HCT116 (cell line): Measurements from ENCODE around the gene SNTB2. TPM values are rescaled to one million over a fixed set of nuclear protein-coding genes. Genes with fewer than 3 reads are reported as not detected.

Experiments used
- ATAC-seq: fragments of 200-7000 bp; cut with Tn5 transposase; 2 replicates; pipeline ENCODE4 v1.9.1; 2020; ENCODE audit warnings: mild to moderate bottlenecking, moderate library complexity
- BruUV-seq: library from RNA; stranded (reverse); fragments of 400-500 nt; replicated peaks from 2 replicates; lab custom pipeline; 2021; lab: Mats Ljungman, UMichigan
- CTCF ChIA-PET: fragments of 300-600 bp; sonication (Branson Sonifier 250); formaldehyde crosslinking; loops from one replicate; lab custom pipeline; 2021; ENCODE audit warnings: antibody characterized with exemption; lab: Charles Lee
- POLR2A ChIA-PET: fragments of 300-600, 350-600 bp; sonication (Branson Sonifier 250); formaldehyde crosslinking; loops from one replicate; lab custom pipeline; 2021; ENCODE audit warnings: antibody characterized with exemption; lab: Charles Lee
- RAD21 ChIA-PET, 2 experiments: fragments of 300-600 bp; sonication (Branson Sonifier 250); formaldehyde crosslinking; loops; one replicate each; lab custom pipeline; 2023; ENCODE audit warnings: low total read pairs in 2 of 2; ENCODE audit not compliant: uncharacterized antibody in 2 of 2, unreplicated experiment in 2 of 2, low non-redundant PET in 1 of 2; lab: Charles Lee
- DNase-seq: peaks from one replicate; pipeline ENCODE4 v3.0.0-alpha.2; 2010; ENCODE audit warnings: low read depth, low spot score
- H2AFZ ChIP-seq: fragments of 200-600 bp; shearing (Covaris generic), sonication (generic); 2 replicates; pipeline ENCODE4 v1.6.1; 2017; ENCODE audit warnings: low read depth, mixed run types, mixed read lengths, antibody characterized with exemption, low read length; ENCODE audit not compliant: poor library complexity, severe bottlenecking
- H3K27ac ChIP-seq: 2 replicates; pipeline ENCODE4 v1.5.1; 2012; ENCODE audit warnings: low read depth, low read length
- H3K27me3 ChIP-seq: fragments of 200-600 bp; sonication (generic); 2 replicates; pipeline ENCODE4 v1.6.1; 2016; ENCODE audit warnings: mixed run types, low read length, mixed read lengths; ENCODE audit not compliant: insufficient read depth
- H3K36me3 ChIP-seq, 2 experiments: fragments of 200-500 bp in 1 of 2; fragments of 200-600 bp in 1 of 2; sonication (Bioruptor generic) in 1 of 2; sonication (generic) in 1 of 2; 2 replicates each; pipeline versions ENCODE4 v1.5.1 to v1.6.1; 2014 to 2016; ENCODE audit warnings: low read length in 2 of 2, inconsistent platforms in 1 of 2, mixed read lengths in 1 of 2, mixed run types in 1 of 2; ENCODE audit not compliant: insufficient read depth in 2 of 2, control insufficient read depth in 1 of 2
- H3K4me1 ChIP-seq, 2 experiments: fragments of 200-600 bp in 1 of 2; sonication (generic) in 1 of 2; 2 replicates each; pipeline versions ENCODE4 v1.5.1 to v1.6.1; 2012 to 2017; ENCODE audit warnings: low read length in 2 of 2, inconsistent platforms in 1 of 2, mild to moderate bottlenecking in 1 of 2, mixed read lengths in 1 of 2, mixed run types in 1 of 2, moderate library complexity in 1 of 2; ENCODE audit not compliant: insufficient read depth in 2 of 2, control insufficient read depth in 1 of 2
- H3K4me2 ChIP-seq: fragments of 200-600 bp; sonication (generic); 2 replicates; pipeline ENCODE4 v1.6.1; 2017; ENCODE audit warnings: mixed run types, low read length, mixed read lengths
- H3K4me3 ChIP-seq, 2 experiments: fragments of 200-600 bp in 1 of 2; sonication (generic) in 1 of 2; replicated peaks in 1 of 2; 2 replicates each; pipeline ENCODE4 v1.5.1; 2011 to 2016; ENCODE audit warnings: low read length in 2 of 2, control low read depth in 1 of 2, low read depth in 1 of 2, mild to moderate bottlenecking in 1 of 2, mixed read lengths in 1 of 2, mixed run types in 1 of 2
- H3K79me2 ChIP-seq: fragments of 200-600 bp; sonication (generic); 2 replicates; pipeline ENCODE4 v1.6.1; 2017; ENCODE audit warnings: mild to moderate bottlenecking, mixed run types, low read length, moderate library complexity, mixed read lengths; ENCODE audit not compliant: insufficient read depth
- H3K9ac ChIP-seq: fragments of 200-600 bp; sonication (generic); 2 replicates; pipeline ENCODE4 v1.6.1; 2016; ENCODE audit warnings: low read length, mixed read lengths
- H3K9me2 ChIP-seq: fragments of 200-600 bp; sonication (generic), shearing (Covaris generic); 2 replicates; pipeline ENCODE4 v1.6.1; 2017; ENCODE audit warnings: mixed run types, mild to moderate bottlenecking, moderate library complexity; ENCODE audit not compliant: insufficient read depth
- H3K9me3 ChIP-seq, 2 experiments: fragments of 200-500 bp in 1 of 2; fragments of 200-600 bp in 1 of 2; sonication (Bioruptor generic) in 1 of 2; sonication (generic) in 1 of 2; 2 replicates each; pipeline ENCODE4 v1.6.1; 2014 to 2017; ENCODE audit warnings: low read length in 2 of 2, mixed read lengths in 2 of 2, inconsistent platforms in 1 of 2, low read depth in 1 of 2, mild to moderate bottlenecking in 1 of 2, mixed run types in 1 of 2, moderate library complexity in 1 of 2; ENCODE audit not compliant: control insufficient read depth in 1 of 2, insufficient read depth in 1 of 2
- H4K20me1 ChIP-seq: fragments of 200-600 bp; sonication (generic), shearing (Covaris generic); 2 replicates; pipeline ENCODE4 v1.6.1; 2017; ENCODE audit warnings: mixed run types, mild to moderate bottlenecking, moderate library complexity; ENCODE audit not compliant: insufficient read depth
- CBX3 ChIP-seq: IDR thresholded peaks from 2 replicates; pipeline ENCODE4 v1.6.1; 2012; ENCODE audit warnings: low read depth
- CEBPB ChIP-seq: IDR thresholded peaks from 2 replicates; pipeline ENCODE4 v1.6.1; 2012; ENCODE audit warnings: low read depth
- EGR1 ChIP-seq: IDR thresholded peaks from 2 replicates; pipeline ENCODE4 v1.6.1; 2012; ENCODE audit warnings: low read depth
- ELF1 ChIP-seq: IDR thresholded peaks from 2 replicates; pipeline ENCODE4 v1.6.1; 2012; ENCODE audit warnings: low read depth, borderline replicate concordance
- JUND ChIP-seq: IDR thresholded peaks from 2 replicates; pipeline ENCODE4 v1.6.1; 2012
- POLR2A ChIP-seq: IDR thresholded peaks from 2 replicates; pipeline ENCODE4 v1.7.0; 2011; ENCODE audit warnings: borderline replicate concordance; ENCODE audit not compliant: insufficient read depth, insufficient read length; ENCODE audit errors: extremely low read depth
- POLR2AphosphoS5 ChIP-seq: IDR thresholded peaks from 2 replicates; pipeline ENCODE4 v1.6.1; 2011; ENCODE audit warnings: mild to moderate bottlenecking, low read depth, low read length, moderate library complexity
- SIN3A ChIP-seq: IDR thresholded peaks from 2 replicates; pipeline ENCODE4 v1.6.1; 2012; ENCODE audit warnings: low read depth
- SP1 ChIP-seq: IDR thresholded peaks from 2 replicates; pipeline ENCODE4 v1.6.1; 2012; ENCODE audit warnings: low read depth
- TCF7L2 ChIP-seq: IDR thresholded peaks from 2 replicates; pipeline ENCODE4 v1.7.0; 2011; ENCODE audit warnings: borderline replicate concordance, inconsistent platforms; ENCODE audit not compliant: insufficient read depth, insufficient read length; ENCODE audit errors: extremely low read depth
- YY1 ChIP-seq: IDR thresholded peaks from 2 replicates; pipeline ENCODE4 v1.6.1; 2011; ENCODE audit warnings: low read length, low read depth, moderate library complexity, mild to moderate bottlenecking; ENCODE audit not compliant: insufficient replicate concordance; ENCODE audit errors: extremely low read depth
- ZFX ChIP-seq: fragments of 450-650 bp; IDR thresholded peaks from 2 replicates; pipeline ENCODE4 v1.6.1; 2017
- intact Hi-C: fragments of 100-400 bp; cut with micrococcal nuclease; formaldehyde crosslinking; loops from 2 replicates; pipeline ENCODE4 v1.10.0; 2022
- total RNA-seq: library from RNA; stranded (reverse); gene quantifications from one replicate; pipeline ENCODE4 v1.2.1, GENCODE V29; 2021; ENCODE audit not compliant: unreplicated experiment
- TF ChIP-seq, protein P1 (sequence below): IDR thresholded peaks from 2 replicates; pipeline ENCODE4 v1.6.1; 2012; ENCODE audit warnings: low read depth
- TF ChIP-seq, protein P2 (sequence below), 3 experiments: fragments of 200-600 bp in 1 of 3; sonication (generic) in 1 of 3; IDR thresholded peaks in 2 of 3; conservative IDR thresholded peaks in 1 of 3; 2 replicates each; pipeline ENCODE4 v1.5.1; 2012 to 2017; ENCODE audit warnings: low read depth in 2 of 3, low read length in 2 of 3, antibody characterized with exemption in 1 of 3, borderline replicate concordance in 1 of 3, control low read depth in 1 of 3, mild to moderate bottlenecking in 1 of 3, mixed read lengths in 1 of 3, mixed run types in 1 of 3, moderate library complexity in 1 of 3; ENCODE audit not compliant: insufficient read depth in 1 of 3
- TF ChIP-seq, protein P3 (sequence below): IDR thresholded peaks from 2 replicates; pipeline ENCODE4 v1.6.1; 2011; ENCODE audit warnings: mild to moderate bottlenecking, low read length, moderate library complexity; ENCODE audit not compliant: insufficient replicate concordance; ENCODE audit errors: extremely low read depth
- TF ChIP-seq, protein P4 (sequence below): IDR thresholded peaks from 2 replicates; pipeline ENCODE4 v1.6.1; 2012

SNTB2 gene
- total RNA-seq, 1 experiment from 2014 or later, result 38.1 TPM

DNA sequence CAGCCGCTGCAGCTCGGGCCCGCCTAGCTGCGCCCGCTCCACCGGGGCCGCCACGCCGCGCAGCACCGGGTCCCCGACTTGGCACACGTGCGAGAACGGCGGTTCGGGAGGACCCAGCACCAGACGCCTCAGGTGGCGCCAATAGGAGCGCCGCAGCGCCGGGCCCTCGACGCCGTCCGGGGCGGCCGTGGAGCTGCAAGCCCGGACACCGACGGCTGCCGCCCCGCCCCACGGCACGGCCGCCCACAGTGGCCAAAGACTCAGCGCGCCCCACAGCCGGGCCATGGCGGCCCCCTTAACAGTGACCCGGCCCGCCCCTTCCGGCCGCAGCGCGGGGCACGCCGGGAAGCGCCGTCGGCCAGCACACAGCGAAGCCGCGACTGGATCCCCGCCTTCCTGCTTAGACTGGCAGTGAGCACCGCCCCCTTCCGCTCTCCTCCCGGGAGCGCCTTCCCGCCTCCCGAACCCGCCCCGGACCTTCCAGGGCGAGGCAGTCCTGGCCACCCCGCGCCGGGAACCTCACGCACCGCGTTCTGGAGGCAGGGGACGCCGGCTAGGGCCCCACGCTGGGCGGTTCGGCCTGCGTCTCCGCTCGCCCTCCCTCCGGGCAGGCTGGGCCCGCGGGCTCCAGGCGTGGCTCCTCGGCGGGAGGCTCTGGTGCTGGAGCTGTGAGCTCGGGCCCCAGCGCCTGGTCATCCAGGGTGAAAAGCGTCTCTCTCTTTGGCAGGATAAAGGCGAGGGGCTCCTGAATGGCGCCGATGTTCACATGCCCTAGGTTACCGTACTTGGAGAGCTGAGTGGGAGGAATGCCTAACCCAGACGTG is 143.5 kb downstream of the SNTB2 start, which contains the start of gene PDF:
Gene PDF, minus strand, starts transcription at position 303 of the 824 bp plus-strand sequence. Its CDS starts 18 bp downstream, at position 285.
- Histone ChIP-seq H2AFZ (no peak within 1 kb of the TSS), H3K4me1 (peaks cover 18 to 33% of the 10 kb centered on the region in 2 experiments), H3K9ac (peak within 1 kb of the TSS; percentile 88), H3K4me3 (peak within 1 kb of the TSS; percentile 87 to 88), H3K4me2 (peak within 1 kb of the TSS; percentile 97)
- ATAC-seq (peak; percentile 92), DNase-seq (peak; percentile 79)
- POLR2A ChIA-PET, result interaction anchor here (1.0 kb wide), 1 partner anchor 10 kb away, joined by 3 read pairs; no protein-coding TSS in a partner anchor
- intact Hi-C loops, result no loop called here
- TF ChIP-seq TCF7L2 (peak; percentile 72), CEBPB (no peak), JUND (peak; percentile 49; the same call in 1 of the 2 replicates), SIN3A (peak; percentile 76), SP1 (peak; percentile 74), EGR1 (peak; percentile 39; the same call in 1 of the 2 replicates), POLR2A (peak; percentile 58), ZFX (peak; percentile 65; the same call in 1 of the 2 replicates), YY1 (peak; percentile 90), ELF1 (peak; percentile 69; the same call in 1 of the 2 replicates), CBX3 (no peak), POLR2AphosphoS5 (peak; percentile 90)
- TF ChIP-seq, protein P1, sequence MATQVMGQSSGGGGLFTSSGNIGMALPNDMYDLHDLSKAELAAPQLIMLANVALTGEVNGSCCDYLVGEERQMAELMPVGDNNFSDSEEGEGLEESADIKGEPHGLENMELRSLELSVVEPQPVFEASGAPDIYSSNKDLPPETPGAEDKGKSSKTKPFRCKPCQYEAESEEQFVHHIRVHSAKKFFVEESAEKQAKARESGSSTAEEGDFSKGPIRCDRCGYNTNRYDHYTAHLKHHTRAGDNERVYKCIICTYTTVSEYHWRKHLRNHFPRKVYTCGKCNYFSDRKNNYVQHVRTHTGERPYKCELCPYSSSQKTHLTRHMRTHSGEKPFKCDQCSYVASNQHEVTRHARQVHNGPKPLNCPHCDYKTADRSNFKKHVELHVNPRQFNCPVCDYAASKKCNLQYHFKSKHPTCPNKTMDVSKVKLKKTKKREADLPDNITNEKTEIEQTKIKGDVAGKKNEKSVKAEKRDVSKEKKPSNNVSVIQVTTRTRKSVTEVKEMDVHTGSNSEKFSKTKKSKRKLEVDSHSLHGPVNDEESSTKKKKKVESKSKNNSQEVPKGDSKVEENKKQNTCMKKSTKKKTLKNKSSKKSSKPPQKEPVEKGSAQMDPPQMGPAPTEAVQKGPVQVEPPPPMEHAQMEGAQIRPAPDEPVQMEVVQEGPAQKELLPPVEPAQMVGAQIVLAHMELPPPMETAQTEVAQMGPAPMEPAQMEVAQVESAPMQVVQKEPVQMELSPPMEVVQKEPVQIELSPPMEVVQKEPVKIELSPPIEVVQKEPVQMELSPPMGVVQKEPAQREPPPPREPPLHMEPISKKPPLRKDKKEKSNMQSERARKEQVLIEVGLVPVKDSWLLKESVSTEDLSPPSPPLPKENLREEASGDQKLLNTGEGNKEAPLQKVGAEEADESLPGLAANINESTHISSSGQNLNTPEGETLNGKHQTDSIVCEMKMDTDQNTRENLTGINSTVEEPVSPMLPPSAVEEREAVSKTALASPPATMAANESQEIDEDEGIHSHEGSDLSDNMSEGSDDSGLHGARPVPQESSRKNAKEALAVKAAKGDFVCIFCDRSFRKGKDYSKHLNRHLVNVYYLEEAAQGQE, result no peak
- TF ChIP-seq, protein P2, sequence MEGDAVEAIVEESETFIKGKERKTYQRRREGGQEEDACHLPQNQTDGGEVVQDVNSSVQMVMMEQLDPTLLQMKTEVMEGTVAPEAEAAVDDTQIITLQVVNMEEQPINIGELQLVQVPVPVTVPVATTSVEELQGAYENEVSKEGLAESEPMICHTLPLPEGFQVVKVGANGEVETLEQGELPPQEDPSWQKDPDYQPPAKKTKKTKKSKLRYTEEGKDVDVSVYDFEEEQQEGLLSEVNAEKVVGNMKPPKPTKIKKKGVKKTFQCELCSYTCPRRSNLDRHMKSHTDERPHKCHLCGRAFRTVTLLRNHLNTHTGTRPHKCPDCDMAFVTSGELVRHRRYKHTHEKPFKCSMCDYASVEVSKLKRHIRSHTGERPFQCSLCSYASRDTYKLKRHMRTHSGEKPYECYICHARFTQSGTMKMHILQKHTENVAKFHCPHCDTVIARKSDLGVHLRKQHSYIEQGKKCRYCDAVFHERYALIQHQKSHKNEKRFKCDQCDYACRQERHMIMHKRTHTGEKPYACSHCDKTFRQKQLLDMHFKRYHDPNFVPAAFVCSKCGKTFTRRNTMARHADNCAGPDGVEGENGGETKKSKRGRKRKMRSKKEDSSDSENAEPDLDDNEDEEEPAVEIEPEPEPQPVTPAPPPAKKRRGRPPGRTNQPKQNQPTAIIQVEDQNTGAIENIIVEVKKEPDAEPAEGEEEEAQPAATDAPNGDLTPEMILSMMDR (IDR thresholded peaks at IDR 0.05 in 2 of 3, conservative IDR thresholded peaks at IDR 0.05 in 1 of 3; ENCODE audit: borderline replicate concordance in 1 of 3, insufficient read depth in 1 of 3, low read depth in 2 of 3, low read length in 2 of 3), result no peak
- TF ChIP-seq, protein P3, sequence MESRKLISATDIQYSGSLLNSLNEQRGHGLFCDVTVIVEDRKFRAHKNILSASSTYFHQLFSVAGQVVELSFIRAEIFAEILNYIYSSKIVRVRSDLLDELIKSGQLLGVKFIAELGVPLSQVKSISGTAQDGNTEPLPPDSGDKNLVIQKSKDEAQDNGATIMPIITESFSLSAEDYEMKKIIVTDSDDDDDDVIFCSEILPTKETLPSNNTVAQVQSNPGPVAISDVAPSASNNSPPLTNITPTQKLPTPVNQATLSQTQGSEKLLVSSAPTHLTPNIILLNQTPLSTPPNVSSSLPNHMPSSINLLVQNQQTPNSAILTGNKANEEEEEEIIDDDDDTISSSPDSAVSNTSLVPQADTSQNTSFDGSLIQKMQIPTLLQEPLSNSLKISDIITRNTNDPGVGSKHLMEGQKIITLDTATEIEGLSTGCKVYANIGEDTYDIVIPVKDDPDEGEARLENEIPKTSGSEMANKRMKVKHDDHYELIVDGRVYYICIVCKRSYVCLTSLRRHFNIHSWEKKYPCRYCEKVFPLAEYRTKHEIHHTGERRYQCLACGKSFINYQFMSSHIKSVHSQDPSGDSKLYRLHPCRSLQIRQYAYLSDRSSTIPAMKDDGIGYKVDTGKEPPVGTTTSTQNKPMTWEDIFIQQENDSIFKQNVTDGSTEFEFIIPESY, result peak; percentile 60
- TF ChIP-seq, protein P4, sequence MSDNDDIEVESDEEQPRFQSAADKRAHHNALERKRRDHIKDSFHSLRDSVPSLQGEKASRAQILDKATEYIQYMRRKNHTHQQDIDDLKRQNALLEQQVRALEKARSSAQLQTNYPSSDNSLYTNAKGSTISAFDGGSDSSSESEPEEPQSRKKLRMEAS, result peak; percentile 71
- TF ChIP-seq, all 23 proteins: peak for 12
- TSS peak; percentile 71 for BruUV-seq
- ChIA-PET CTCF (interaction anchor here (0.9 kb wide), 1 partner anchor 45 kb away, joined by 3 read pairs; no protein-coding TSS in a partner anchor), RAD21 (no interaction called here)
- Histone ChIP-seq H3K27me3 (no peaks in the 10 kb centered on the region), H3K9me2 (no peaks in the 10 kb centered on the region), H3K36me3 (peaks cover 30 to 65% of the 10 kb centered on the region in 2 experiments; a peak in 3 of 4 replicates), H3K79me2 (peaks cover 77% of the 10 kb centered on the region), H4K20me1 (peaks cover 20% of the 10 kb centered on the region; the same call in 1 of the 2 replicates), H3K9me3 (no peaks in the 10 kb centered on the region), H3K27ac (peak within 1 kb of the TSS; percentile 87)
